Measurements from ENCODE around the gene TTLL5. TPM values are rescaled to one million over a fixed set of nuclear protein-coding genes. Genes with fewer than 3 reads are reported as not detected.

Gene TTLL5
- total RNA-seq, 4 donors from 2014 or later, result 32.4 to 183 (median 40.6) TPM

DNA sequence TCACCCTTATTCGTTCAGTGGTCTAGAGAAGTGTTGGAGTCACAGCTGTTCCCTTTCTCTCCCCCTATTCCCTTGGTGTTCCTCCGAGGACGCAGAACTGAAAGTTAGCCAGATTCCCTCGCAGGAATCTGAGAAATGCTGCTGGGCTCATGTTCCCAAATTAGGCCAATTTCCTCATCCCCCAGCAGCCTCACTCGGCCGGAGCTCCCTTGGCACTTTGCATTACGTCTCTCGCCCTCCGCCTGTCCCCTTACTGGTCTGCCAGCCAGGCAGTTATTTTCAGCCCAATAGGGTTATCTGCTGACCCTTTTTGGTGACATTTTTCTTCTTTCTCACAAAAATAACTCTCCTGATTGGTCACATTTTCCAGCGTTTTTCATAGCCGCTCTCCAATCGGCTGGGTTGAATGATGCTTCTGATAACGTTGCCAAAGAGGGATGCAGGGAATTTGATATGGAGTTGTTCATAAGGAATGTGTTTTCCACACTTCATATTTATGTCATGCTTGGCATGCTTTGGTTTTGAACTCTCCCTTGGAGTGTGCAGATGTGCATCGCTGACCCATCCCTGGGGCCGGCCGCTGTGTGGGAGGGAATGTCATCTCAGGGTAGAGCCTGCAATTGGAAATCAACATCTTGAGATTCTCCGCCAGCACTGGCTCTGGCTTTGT lies 334.5 kb downstream of the TTLL5 start:
- no peaks in the 10 kb centered on the region for H3K27me3 ChIP-seq
- intact Hi-C loops (cut with DNase I; ENCODE audit: low total_unique reads), result no loop called here
- peak in 1 of 2 donors; percentile 21 for TF ChIP-seq POLR2A (IDR thresholded peaks at IDR 0.05)
- TF ChIP-seq, protein P1, sequence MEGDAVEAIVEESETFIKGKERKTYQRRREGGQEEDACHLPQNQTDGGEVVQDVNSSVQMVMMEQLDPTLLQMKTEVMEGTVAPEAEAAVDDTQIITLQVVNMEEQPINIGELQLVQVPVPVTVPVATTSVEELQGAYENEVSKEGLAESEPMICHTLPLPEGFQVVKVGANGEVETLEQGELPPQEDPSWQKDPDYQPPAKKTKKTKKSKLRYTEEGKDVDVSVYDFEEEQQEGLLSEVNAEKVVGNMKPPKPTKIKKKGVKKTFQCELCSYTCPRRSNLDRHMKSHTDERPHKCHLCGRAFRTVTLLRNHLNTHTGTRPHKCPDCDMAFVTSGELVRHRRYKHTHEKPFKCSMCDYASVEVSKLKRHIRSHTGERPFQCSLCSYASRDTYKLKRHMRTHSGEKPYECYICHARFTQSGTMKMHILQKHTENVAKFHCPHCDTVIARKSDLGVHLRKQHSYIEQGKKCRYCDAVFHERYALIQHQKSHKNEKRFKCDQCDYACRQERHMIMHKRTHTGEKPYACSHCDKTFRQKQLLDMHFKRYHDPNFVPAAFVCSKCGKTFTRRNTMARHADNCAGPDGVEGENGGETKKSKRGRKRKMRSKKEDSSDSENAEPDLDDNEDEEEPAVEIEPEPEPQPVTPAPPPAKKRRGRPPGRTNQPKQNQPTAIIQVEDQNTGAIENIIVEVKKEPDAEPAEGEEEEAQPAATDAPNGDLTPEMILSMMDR (IDR thresholded peaks at IDR 0.05), result no peak
- DNase-seq, result peak; percentile 76 to 81
- peak overlapping the region; percentile 81 to 86 for H3K27ac ChIP-seq
- H3K36me3 ChIP-seq, result no peaks in the 10 kb centered on the region
- H3K4me3 ChIP-seq, result peak overlapping the region; percentile 6 to 17
- H3K9me3 ChIP-seq, result no peaks in the 10 kb centered on the region
- H3K4me1 ChIP-seq, result peaks cover 0 to 12% of the 10 kb centered on the region in 2 donors

DNA sequence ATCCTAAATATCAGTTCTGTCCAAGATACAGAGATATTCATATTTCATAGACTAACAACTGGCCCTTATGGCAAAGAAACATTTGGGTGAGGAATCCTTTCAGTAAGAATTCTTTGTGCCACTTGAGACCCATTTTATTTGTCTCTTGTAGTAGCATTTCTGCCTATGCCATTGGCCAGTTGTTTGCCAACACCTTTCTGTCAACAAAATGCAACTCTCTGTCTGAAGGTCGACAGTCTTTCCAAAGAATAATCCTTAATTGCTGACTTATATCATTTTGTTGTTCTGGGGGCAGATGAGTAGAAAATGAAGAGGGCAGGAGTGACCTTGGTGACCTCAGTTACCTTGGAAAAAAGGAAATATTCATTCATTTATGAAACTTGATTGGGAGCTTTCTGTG lies 335.4 kb downstream of the TTLL5 start:
- Histone ChIP-seq H3K4me1 (peaks cover 0 to 12% of the 10 kb centered on the region in 2 donors), H3K27me3 (no peaks in the 10 kb centered on the region), H3K4me3 (no peak overlapping the region), H3K9me3 (no peaks in the 10 kb centered on the region), H3K36me3 (no peaks in the 10 kb centered on the region), H3K27ac (peak overlapping the region; percentile 81 to 86)
- intact Hi-C loops (cut with DNase I; ENCODE audit: low total_unique reads), result no loop called here
- TF ChIP-seq, protein P1 (IDR thresholded peaks at IDR 0.05), result no peak
- TF ChIP-seq POLR2A (IDR thresholded peaks at IDR 0.05), result no peak
- DNase-seq, result no peak

DNA sequence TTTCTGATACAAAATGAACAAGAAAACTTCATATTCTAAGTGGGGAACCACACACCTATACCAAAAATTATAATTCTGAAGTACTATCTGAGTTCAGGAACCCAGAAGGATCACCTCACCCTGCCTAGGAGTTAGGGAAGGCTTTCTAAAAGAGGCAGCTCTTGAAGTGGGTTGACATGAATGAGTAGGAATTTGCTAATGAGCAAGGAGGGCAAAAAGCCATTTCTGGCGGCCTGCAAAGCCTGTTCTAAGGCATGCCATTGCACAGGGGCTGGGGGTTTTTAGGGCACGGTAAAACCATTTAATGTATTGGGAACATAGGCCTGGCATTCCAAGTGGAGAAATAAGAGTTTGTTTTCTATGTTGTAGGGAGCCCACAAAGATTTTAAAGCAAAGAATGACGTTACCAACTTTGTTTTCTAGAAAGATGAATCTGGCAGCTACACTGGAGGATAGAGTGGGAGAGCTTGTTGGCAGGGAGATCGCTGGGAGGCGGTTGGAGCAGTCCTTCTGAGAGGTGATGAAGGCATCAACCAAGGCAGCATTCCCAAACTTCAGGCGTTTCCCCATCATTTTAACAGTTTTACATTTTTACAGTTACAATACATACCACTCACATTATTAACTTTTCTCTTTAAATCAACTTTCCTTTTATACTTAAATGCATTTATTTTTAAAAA lies 338.6 kb downstream of the TTLL5 start:
- Histone ChIP-seq H3K36me3 (no peaks in the 10 kb centered on the region), H3K4me3 (no peak overlapping the region), H3K27ac (peak overlapping the region; percentile 49 to 78), H3K9me3 (peaks cover 0 to 4% of the 10 kb centered on the region in 2 donors), H3K27me3 (no peaks in the 10 kb centered on the region), H3K4me1 (peaks cover 0 to 9% of the 10 kb centered on the region in 2 donors)
- intact Hi-C loops (cut with DNase I; ENCODE audit: low total_unique reads), result no loop called here
- TF ChIP-seq, protein P1 (IDR thresholded peaks at IDR 0.05), result no peak
- no peak for TF ChIP-seq POLR2A (IDR thresholded peaks at IDR 0.05)
- no peak for DNase-seq

DNA sequence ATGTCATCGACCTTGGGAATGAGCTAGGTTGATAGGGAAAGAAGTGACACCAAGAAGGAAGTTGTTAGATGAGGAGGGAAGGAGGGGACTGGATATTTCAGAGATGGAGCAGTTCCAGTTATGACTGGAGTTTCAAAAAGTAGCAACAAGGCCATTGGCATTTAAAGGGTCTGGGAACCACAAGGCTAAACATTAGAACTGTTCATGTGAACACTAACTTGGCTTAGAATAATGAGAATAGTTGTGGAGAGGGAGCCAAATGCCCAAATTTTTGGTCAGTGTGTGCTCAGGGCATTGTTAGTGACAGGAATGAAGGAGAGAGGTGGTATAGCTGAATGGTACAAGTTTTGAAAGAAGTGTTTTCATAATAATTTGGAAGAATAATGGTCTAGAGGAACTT lies 341.3 kb downstream of the TTLL5 start:
- Histone ChIP-seq H3K27me3 (no peaks in the 10 kb centered on the region), H3K4me3 (no peak overlapping the region), H3K4me1 (peaks cover 0 to 5% of the 10 kb centered on the region in 2 donors), H3K9me3 (peaks cover 0 to 11% of the 10 kb centered on the region in 2 donors), H3K27ac (no peak overlapping the region), H3K36me3 (no peaks in the 10 kb centered on the region)
- TF ChIP-seq POLR2A (IDR thresholded peaks at IDR 0.05), result no peak
- TF ChIP-seq, protein P1 (IDR thresholded peaks at IDR 0.05), result no peak
- no peak for DNase-seq
- intact Hi-C loops (cut with DNase I; ENCODE audit: low total_unique reads), result no loop called here

Other genes starting within 250 kb of the TTLL5 start
- gene JDP2, start 233.2 kb upstream of the TTLL5 start, total RNA-seq, result 10 to 100 TPM; 32.9 to 86.8 (median 50.1) TPM
- gene BATF, start 138.8 kb upstream of the TTLL5 start, total RNA-seq, result 1 to 10 TPM in 2 of 4 donors, under 1 TPM in 1, not detected in 1; 0.28 to 6.4 (median 1.3) TPM
- 10 to 100 TPM in 1 of 4 donors, 1 to 10 TPM in 3; 2.3 to 15.0 (median 3.3) TPM for gene FLVCR2, start 82.6 kb upstream of the TTLL5 start, total RNA-seq
- gene ERG28, start 370 bp upstream of the TTLL5 start, total RNA-seq, result 10 to 100 TPM in 1 of 4 donors, 1 to 10 TPM in 2, under 1 TPM in 1; 0.26 to 11.2 (median 4.2) TPM